Measurements from ENCODE around the gene HTR2A.

GRCh38 chr13:46899801-46900200 is 2.9 kb upstream of the HTR2A start:
- TF ChIP-seq POLR2AphosphoS5 (IDR thresholded peaks at IDR 0.05; ENCODE audit: low read depth, low read length) (no peak), POLR2A (IDR thresholded peaks at IDR 0.05; ENCODE audit: low read depth, low read length) (no peak), TAF1 (IDR thresholded peaks at IDR 0.05; ENCODE audit: borderline replicate concordance, low read depth, low read length) (no peak)

All from GM12892 (cell line).